8988T (cell line): ENCODE data around the gene TBX20.

Experiments
- DNase-seq: peaks from one replicate; pipeline ENCODE4 v3.0.0; 2011

The TBX20 gene

DNA sequence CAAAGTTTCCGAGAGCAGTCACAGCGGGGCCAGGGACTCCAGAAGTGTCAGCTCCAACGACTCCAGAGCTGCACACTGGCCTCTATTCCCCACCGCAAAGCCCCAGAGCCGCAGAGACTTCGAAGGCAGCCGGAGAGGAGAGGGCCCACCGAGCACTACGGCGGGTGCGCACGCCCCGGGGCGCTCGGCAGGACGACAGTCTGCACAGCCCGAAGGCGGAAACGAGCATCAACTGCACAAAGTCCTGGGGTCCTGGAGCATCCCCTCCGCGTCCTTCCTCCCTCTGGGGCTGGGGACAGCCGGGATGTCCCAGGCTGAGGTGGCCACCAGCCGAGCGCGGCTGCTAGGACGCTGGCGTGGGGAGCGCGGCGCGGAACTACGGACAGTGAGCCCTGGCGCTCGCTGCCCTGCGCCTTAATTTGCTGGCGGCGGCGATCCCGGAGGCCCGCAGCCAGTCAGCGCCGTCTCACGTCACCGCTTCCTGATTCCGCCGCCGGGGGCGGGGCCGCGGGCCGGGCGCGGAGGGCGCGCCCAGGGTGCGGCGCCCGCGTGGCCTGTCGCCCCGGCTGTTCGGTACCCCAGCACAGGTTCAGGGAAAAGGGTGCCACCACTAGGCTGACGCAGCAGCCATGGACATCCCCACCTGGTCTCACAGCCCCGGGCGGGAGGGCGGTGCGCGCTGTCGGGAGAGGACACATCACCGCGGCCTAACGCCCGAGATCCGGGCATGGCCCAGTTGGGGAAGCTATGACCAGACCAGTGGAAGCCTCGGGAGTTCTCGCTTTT is at the start of gene TBX20:
Gene TBX20, minus strand, starts transcription at position 391 of the 786 bp plus-strand sequence. CDS start 480 bp downstream, outside the sequence.
- DNase-seq, result no peak

- DNase-seq, result no peak
Measured at GRCh38 chr7:35289376-35289775, 35.5 kb upstream of the TBX20 start.

DNA sequence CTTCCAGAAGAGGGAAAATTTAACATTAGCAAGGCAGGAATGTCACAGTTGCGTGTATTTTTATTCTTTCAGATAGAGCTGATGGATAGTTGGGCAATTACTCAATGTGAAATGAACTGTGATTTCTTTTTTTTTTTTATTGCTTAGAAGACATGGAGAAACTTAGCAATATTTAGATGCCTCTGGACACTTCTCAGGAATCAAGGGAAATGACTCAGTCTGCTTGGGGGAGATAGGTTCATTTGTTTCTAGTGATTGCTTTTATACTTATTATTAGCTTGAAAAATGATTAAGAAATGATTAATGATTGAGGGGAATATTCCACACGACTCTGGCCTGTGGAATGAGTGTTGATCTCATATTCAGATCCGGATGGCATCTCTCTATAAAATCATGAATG is 33.1 kb upstream of the TBX20 start:
- DNase-seq, result no peak

DNA sequence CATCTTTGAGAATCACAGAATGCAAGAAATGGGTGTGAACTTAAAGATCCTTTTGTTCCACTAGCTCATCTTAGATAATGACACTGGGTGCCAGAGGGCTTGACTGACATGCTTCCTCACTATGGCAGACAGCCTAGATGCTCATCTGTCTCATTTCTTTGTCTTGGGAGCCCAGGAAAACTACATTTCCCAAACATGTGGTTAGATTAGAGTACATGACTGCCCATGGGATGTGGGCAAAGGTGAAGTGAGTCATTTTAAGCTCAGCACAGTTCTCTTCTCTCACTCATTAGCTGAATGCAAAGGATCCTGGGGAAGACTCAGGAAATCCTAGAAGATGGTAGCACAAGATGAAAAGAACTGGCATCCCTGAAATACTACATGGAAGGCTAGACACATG is 32.5 kb upstream of the TBX20 start:
- no peak for DNase-seq

- no peak for DNase-seq
Measured at GRCh38 chr7:35285799-35286198, 31.9 kb upstream of the TBX20 start.

- DNase-seq, result no peak
Measured at GRCh38 chr7:35280902-35281301, 27.0 kb upstream of the TBX20 start.

DNA sequence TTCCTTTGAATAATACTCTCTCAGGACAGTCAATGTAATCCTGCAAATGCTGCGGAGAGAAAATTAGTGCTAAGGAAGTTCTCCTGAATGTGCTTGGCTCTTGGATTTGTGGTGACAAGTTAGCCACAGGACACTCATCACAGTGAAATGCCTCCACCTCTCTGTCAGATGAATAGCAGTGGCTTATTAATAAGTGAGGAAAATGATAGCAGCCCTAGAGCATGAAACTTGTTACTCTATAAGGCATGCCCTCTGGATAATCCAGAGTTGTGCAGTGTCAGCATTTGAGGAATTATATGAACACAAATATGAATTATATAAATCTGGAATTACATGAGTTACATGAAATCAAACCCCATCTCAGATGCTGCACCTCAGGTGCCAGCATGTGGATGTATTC is 23.5 kb upstream of the TBX20 start:
- DNase-seq, result no peak

- DNase-seq, result no peak
Measured at GRCh38 chr7:35272246-35272645, 18.3 kb upstream of the TBX20 start.

GRCh38 chr7:35268953-35269352 is 15.1 kb upstream of the TBX20 start:
- DNase-seq, result no peak

- no peak for DNase-seq
Measured at GRCh38 chr7:35267411-35267810, 13.5 kb upstream of the TBX20 start.

- no peak for DNase-seq
Measured at GRCh38 chr7:35263396-35263795, 9.5 kb upstream of the TBX20 start.

GRCh38 chr7:35261476-35262285 is 7.8 kb upstream of the TBX20 start:
- no peak for DNase-seq

GRCh38 chr7:35261041-35261440 is 7.1 kb upstream of the TBX20 start:
- DNase-seq, result no peak

GRCh38 chr7:35260246-35260645 is 6.3 kb upstream of the TBX20 start:
- DNase-seq, result no peak

GRCh38 chr7:35259523-35259908 is 5.6 kb upstream of the TBX20 start:
- DNase-seq, result no peak

GRCh38 chr7:35258868-35259522 is 5.1 kb upstream of the TBX20 start:
- DNase-seq, result no peak

DNA sequence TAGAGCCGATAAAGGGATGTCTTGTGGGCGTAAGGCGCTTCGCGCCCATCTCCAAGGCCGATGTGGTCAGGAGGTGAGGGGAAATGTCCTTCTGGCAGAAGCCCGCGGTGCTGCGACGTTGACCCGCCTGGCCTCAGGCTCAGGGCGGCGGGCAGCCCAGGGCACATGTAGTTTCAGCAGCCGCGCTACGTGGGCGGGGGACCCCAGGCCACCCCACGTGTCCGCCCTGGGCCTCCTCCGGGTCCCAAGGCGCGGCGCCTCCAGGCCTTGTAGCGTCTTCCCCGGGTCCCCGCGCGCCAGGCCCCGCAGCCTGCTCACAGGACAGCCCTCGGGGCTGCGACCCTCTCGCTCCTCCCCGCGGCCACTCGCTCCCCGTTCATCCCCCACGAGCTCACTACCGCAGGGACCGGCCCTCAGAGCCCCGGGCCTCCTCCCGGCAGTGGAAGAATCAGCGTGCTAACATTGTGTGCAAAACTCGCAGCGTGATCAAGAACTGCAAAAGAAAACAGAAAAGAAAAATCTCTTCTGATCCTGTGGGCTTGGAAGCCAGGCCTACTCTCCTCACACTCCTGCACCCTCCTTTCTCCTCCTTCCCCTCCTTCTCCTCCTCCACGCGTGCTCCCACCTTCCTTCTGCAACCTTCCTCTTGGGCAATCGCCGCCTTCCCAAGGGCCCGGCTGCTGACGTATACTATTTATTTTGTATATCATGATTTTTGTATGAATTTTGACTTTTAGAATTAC is 4.4 kb upstream of the TBX20 start:
- DNase-seq, result no peak

GRCh38 chr7:35257251-35258124 is 3.6 kb upstream of the TBX20 start:
- DNase-seq, result no peak

DNA sequence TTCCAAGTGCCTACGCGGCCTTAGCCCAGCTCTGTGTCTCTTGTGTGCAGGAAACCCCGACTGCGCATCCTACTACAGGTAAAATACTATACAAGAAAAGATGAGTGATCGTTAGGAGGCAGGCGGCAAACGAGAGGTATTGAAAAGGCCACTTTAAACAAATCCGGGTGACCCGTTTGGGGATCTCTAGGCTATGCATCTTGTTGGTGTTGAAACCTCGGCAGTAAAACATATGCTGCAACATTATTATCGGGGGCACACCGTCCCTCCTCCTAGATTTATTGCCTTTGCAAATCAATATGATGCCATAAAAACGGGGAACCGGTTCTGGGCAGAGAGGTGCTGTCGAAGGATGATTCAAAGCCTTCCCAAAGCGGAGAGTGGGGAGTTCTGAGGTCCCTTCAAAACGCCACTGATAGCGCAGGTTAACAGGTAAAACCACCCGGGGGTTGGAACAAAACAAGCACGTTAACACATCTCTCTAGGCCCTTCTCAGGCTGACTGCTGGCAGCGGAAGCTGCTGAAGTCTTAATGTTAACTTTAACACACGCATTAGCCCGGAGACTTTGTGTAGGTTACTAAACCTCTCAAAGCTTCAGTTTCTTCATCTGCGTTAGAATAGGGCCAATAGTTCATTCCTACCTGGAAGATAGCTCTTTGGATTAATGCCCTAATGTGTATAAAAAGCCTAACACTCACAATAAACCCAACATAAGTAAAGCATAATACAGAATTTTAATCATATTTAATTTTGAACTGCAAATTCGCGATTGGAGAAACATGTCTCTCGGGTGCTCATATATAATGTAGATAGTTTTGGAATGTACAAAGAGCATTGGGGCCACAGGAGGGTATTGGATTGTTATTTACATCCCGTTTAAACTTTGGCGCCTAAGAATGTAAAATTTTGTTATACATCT is 2.6 kb upstream of the TBX20 start:
- no peak for DNase-seq

GRCh38 chr7:35255443-35256255 is 1.7 kb upstream of the TBX20 start:
- DNase-seq, result no peak
